ENCODE measurements around the gene ABHD16A.

- TF ChIP-seq GATA3 (IDR thresholded peaks at IDR 0.05; ENCODE audit: low read depth, low read length) (no peak), GATA2 (IDR thresholded peaks at IDR 0.05; ENCODE audit: low read depth, low read length) (no peak)
These were observed 11.0 kb upstream of the ABHD16A start for GRCh38 chr6:31713991-31714684.

Data from SH-SY5Y (cell line).